Stimulated activated CD8-positive, alpha-beta memory T cell treated with anti-CD3 and anti-CD28 coated beads, Interleukin-15, amount 100 ng/mL, for 24 hours (primary cell): ENCODE measurements around the gene PCDHB9.
"Not testable (repeated sequence)": the region's sequence is repeated elsewhere in the genome, so short reads cannot be mapped to it uniquely, and the experiment has no call there.

Source experiments
- DNase-seq: peaks from one replicate; pipeline ENCODE4 v3.0.0-alpha.2; 2020; ENCODE audit warnings: low read depth

The PCDHB9 gene

DNA sequence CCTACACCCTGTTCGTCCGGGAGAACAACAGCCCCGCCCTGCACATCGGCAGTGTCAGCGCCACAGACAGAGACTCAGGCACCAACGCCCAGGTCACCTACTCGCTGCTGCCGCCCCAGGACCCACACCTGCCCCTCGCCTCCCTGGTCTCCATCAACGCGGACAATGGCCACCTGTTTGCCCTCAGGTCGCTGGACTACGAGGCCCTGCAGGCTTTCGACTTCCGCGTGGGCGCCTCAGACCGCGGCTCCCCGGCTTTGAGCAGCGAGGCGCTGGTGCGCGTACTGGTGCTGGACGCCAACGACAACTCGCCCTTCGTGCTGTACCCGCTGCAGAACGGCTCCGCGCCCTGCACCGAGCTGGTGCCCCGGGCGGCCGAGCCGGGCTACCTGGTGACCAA lies 1.7 kb downstream of the PCDHB9 start:
- not testable (repeated sequence) for DNase-seq

- not testable (repeated sequence) for DNase-seq
Measured at GRCh38 chr5:141189131-141189530, 2.2 kb downstream of the PCDHB9 start.

GRCh38 chr5:141192110-141192725 lies 5.3 kb downstream of the PCDHB9 start, which contains the start of gene PCDHB10:
Gene PCDHB10, plus strand, starts transcription at chr5:141192353. Its CDS starts 200 bp downstream, at chr5:141192553.
- no peak for DNase-seq

GRCh38 chr5:141194332-141194731 lies 7.4 kb downstream of the PCDHB9 start:
- DNase-seq: not testable (repeated sequence)

DNA sequence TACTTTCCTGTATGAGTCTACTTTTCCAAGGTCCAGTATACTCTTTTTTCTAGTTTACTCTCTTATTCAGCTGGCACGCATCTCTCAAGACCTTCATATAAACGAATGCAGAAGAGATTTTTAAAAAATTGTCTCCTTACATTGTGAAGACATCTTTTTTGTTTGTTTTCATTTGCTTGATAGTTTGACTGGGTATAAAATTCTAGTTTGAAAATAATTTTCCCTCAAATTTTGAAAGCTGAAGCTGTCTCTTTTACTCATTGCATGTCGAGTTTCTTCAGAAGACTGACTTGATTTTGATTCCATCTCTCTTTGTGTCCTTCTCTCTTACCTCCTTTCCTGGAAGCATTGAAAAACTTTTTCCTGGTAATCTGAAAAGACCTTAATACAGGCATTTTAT lies 9.4 kb downstream of the PCDHB9 start:
- no peak for DNase-seq

- DNase-seq: no peak
Measured at GRCh38 chr5:141199359-141200235, 12.6 kb downstream of the PCDHB9 start, which contains the start of gene PCDHB11. Gene PCDHB11, plus strand, starts transcription at chr5:141199627. Its CDS starts 148 bp downstream, at chr5:141199775.

GRCh38 chr5:141201126-141201525 lies 14.2 kb downstream of the PCDHB9 start:
- DNase-seq: not testable (repeated sequence)

DNA sequence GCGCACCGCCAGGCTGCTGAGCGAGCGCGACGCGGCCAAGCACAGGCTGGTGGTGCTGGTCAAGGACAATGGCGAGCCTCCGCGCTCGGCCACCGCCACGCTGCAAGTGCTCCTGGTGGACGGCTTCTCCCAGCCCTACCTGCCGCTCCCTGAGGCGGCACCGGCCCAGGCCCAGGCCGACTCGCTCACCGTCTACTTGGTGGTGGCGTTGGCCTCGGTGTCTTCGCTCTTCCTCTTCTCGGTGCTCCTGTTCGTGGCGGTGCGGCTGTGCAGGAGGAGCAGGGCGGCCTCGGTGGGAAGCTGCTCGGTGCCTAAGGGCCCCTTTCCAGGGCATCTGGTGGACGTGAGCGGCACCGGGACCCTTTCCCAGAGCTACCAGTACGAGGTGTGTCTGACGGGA lies 14.7 kb downstream of the PCDHB9 start:
- DNase-seq: not testable (repeated sequence)

- no peak for DNase-seq
Measured at GRCh38 chr5:141208478-141208877, 21.5 kb downstream of the PCDHB9 start, which contains the start of gene PCDHB12. Gene PCDHB12, plus strand, starts transcription at chr5:141208719. Its CDS starts 189 bp downstream, at chr5:141208908.

GRCh38 chr5:141210281-141210680 lies 23.3 kb downstream of the PCDHB9 start:
- DNase-seq: not testable (repeated sequence)

DNA sequence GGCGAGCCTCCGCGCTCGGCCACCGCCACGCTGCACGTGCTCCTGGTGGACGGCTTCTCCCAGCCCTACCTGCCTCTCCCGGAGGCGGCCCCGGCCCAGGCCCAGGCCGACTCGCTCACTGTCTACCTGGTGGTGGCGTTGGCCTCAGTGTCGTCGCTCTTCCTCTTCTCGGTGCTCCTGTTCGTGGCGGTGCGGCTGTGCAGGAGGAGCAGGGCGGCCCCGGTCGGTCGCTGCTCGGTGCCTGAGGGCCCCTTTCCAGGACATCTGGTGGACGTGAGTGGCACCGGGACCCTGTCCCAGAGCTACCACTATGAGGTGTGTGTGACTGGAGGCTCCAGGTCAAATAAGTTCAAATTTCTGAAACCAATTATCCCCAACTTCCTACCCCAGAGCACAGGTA lies 23.9 kb downstream of the PCDHB9 start:
- not testable (repeated sequence) for DNase-seq

- DNase-seq: not testable (repeated sequence)
Measured at GRCh38 chr5:141213656-141214339, 26.8 kb downstream of the PCDHB9 start, which contains the start of gene PCDHB13. Gene PCDHB13, plus strand, starts transcription at chr5:141213919. Its CDS starts 205 bp downstream, at chr5:141214124.

DNA sequence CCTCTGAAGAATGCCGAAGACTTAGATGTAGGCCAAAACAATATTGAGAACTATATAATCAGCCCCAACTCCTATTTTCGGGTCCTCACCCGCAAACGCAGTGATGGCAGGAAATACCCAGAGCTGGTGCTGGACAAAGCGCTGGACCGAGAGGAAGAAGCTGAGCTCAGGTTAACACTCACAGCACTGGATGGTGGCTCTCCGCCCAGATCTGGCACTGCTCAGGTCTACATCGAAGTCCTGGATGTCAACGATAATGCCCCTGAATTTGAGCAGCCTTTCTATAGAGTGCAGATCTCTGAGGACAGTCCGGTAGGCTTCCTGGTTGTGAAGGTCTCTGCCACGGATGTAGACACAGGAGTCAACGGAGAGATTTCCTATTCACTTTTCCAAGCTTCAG lies 27.6 kb downstream of the PCDHB9 start:
- DNase-seq: not testable (repeated sequence)

- not testable (repeated sequence) for DNase-seq
Measured at GRCh38 chr5:141215504-141215903, 28.5 kb downstream of the PCDHB9 start.

DNA sequence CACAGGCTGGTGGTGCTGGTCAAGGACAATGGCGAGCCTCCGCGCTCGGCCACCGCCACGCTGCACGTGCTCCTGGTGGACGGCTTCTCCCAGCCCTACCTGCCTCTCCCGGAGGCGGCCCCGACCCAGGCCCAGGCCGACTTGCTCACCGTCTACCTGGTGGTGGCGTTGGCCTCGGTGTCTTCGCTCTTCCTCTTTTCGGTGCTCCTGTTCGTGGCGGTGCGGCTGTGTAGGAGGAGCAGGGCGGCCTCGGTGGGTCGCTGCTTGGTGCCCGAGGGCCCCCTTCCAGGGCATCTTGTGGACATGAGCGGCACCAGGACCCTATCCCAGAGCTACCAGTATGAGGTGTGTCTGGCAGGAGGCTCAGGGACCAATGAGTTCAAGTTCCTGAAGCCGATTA lies 29.1 kb downstream of the PCDHB9 start:
- not testable (repeated sequence) for DNase-seq

DNA sequence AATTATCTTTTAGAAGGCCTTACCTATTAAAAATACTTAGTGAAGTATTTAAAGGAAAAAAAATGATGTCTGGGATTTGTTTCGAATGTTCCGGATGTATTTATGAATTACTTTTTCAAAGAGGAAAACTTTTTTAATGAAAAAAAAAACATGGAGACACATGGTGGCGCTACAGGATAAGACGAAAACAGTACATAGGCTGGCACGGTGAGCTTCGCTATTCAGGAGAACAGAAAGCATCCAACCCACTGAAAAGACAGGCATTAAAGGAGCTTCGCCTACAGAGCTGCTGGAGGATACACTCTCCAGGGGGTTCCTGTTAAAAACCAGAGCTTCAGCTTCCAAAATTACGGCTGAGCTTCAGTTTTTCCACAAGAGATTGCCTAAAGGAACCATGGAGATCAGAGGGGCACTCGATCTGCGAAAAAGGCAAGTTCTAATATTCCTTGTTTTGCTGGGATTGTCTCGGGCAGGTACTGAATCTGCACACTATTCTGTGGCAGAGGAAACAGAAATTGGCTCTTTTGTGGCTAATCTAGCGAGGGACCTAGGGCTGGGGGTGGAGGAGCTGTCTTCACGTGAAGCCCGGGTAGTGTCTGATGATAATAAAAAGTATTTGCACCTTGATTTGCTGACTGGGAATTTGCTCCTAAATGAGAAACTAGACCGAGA lies 36.3 kb downstream of the PCDHB9 start, which contains the start of gene PCDHB14:
Gene PCDHB14 (plus strand): TSS at position 232 of the 672 bp plus-strand sequence. CDS start 163 bp downstream, at position 395.
- DNase-seq: no peak

DNA sequence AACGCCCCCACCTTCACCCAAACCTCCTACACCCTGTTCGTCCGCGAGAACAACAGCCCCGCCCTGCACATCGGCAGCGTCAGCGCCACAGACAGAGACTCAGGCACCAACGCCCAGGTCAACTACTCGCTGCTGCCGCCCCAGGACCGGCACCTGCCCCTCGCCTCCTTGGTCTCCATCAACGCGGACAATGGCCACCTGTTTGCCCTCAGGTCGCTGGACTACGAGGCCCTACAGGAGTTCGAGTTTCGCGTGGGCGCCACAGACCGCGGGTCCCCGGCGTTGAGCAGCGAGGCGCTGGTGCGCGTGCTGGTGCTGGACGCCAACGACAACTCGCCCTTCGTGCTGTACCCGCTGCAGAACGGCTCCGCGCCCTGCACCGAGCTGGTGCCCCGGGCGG lies 37.9 kb downstream of the PCDHB9 start:
- not testable (repeated sequence) for DNase-seq

DNA sequence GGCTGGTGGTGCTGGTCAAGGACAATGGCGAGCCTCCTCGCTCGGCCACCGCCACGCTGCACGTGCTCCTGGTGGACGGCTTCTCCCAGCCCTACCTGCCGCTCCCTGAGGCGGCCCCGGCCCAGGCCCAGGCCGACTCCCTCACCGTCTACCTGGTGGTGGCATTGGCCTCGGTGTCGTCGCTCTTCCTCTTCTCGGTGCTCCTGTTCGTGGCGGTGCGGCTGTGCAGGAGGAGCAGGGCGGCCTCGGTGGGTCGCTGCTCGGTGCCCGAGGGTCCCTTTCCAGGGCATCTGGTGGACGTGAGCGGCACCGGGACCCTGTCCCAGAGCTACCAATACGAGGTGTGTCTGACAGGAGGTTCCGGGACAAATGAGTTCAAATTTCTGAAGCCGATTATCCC lies 38.5 kb downstream of the PCDHB9 start:
- DNase-seq: not testable (repeated sequence)

GRCh38 chr5:141234109-141234667 lies 47.2 kb downstream of the PCDHB9 start:
- DNase-seq: no peak

GRCh38 chr5:141235922-141236321 lies 49.0 kb downstream of the PCDHB9 start:
- DNase-seq: not testable (repeated sequence)
